GM18508 (cell line): Measurements from ENCODE around the gene ITPK1.

Experiments
- ATAC-seq: cut with Tn5 transposase; IDR thresholded peaks from one replicate; pipeline ENCODE4 v1.9.1; 2021; ENCODE audit warnings: moderate number of reproducible peaks; ENCODE audit not compliant: insufficient read depth, unreplicated experiment

Gene ITPK1

DNA sequence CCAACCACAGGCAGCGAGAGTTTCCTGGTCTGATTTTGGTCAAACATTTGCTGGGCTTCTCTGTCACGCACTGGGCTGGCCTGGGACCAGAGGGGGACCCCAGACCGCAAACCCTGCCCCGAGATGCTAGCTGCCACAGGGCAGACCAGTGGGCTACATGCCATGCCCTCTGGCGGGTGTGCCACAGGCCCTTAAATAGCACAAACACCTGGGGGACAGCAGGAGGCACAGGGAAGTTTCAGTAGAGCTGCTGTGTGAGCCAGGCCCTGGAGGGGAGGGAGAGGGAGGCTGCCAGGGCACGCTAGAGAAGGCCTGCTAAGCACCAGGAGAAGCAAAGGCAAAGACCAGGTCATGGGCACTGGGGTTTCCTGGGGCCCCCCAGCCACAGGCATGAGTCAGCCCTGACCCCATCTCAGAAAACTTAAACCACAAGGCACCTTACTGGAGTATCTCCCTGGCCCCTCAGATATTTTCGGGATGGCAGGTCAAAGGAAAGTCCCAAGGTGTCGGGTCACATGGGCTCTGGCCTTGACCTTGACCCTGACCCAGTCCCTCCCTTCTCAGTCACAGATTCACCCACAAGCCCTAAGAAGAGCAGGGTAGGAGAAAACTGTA, 29.2 kb downstream of the ITPK1 start:
- peak; percentile 57 for ATAC-seq

DNA sequence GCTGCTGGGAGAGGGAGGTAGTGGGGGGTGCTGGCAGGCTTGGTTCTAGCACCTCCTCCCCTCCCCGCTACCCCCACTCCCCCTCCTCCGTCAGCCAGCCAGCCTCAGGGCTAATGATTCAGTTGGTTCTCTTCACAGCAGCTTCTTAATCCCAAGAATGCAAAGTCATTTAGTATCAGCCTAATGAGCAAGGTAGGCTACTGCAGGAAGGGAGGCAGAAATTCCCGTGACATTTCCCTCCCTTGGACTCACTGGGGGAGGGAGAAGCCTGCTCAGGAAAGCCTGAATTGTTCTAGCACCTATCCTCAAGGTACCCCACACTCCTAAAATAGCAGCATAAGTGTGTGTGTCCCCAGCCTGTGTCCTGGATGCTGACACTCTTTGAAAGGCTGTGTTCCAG, 29.8 kb downstream of the ITPK1 start:
- ATAC-seq: no peak

DNA sequence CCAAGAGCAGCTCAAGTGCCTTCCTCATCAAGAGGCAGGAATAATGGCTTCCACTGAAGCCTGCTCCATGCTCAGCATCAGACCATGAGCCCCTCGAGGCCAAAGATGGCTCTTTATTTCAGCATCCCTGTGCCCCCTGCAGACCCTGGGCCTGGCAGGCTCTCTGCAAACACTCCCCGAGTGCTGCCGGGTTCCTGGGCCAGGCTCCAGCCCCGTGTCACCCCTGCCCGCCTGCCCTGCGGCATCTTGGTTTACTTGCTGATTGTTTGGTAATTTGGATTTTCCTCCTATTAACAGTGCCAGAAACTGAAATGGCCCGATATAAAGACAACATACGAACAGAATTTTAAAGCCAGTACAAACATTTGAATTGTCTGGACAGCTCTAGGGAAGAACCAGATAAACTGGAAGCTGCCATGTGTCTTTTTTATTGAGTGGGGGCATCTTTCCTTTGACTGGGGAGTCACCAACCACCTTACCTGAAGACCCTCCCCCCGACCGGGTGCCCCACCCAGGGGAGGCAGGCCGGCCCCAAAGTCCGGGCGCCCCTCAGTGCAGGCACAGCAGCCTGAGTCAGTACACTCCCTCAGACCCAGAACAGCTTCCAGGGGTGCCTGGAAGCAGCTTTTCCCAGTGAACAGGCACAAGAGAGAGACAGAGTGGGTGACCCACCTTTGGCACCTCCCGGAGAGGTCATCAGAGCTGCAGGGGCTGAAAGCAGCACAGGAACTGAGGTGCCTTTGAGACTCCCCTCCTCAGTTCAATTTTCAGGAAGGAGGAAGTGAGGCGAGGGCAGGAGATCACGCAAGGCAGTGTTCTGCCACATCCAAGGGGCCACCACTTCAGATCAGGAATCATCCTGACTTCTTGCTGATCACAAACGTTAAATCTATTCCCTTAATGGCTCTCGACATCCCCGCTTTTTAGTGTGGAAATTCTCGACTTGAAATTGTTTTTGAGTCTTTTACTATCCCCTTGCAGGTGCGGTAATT, 30.6 kb downstream of the ITPK1 start:
- no peak for ATAC-seq

DNA sequence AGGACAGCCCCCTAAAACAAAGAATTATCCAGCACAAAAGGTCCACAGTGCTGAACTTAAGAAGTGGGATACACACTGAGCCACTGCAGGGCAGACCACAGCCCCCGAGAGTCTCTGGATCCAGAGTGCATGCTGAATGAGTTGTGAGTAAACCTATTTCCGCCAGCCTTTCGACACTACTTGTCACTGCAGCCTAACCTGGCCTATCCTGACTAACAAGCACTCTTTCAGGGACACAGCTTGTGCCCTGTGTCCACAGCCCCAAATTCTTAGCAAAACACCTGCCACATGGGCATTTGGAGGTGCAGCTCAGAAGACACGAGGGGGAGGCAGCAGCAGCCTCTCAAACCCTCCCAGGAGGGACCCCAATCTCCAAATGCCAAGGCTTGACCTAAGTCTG, 31.3 kb downstream of the ITPK1 start:
- no peak for ATAC-seq

DNA sequence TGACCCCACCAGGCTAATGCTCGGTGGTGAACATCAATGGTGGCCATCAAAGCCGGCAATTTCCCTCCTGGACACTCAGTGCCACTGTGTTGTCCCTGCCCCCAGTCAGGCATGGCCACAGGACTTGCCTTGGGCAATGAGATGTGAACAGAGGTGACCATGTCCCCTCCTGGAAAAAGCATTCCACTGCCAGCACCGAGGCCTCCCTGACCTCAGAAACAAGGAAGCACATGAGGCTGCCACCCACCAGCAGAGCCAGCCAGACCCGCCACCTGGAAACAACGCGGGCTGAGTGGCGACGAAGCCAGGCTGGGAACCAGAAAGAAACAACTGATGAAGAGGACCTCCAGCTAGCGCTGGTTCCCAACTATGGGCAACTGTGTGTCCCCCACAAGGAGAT, 31.8 kb downstream of the ITPK1 start:
- no peak for ATAC-seq

DNA sequence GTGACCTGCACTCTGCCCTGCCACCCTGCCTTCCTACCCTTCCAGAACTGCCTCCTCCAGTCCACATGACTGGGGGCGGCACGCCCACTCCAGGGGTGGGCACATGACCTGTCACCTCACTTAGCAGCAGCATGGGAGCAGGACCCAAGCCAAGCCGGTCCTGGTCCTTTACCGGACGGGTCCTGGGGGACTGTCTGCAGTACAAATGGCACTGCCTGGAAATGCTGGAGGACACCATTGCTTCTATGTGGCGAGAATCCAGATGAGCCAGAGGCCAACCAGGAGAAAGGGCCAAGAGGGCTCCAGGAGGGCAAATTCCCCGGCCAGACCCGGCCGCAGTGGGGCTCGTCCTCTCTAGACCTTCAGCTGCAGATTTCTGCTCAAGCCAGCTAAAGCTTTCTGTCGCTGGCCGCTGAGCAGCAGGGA, 33.1 kb downstream of the ITPK1 start:
- ATAC-seq: no peak

DNA sequence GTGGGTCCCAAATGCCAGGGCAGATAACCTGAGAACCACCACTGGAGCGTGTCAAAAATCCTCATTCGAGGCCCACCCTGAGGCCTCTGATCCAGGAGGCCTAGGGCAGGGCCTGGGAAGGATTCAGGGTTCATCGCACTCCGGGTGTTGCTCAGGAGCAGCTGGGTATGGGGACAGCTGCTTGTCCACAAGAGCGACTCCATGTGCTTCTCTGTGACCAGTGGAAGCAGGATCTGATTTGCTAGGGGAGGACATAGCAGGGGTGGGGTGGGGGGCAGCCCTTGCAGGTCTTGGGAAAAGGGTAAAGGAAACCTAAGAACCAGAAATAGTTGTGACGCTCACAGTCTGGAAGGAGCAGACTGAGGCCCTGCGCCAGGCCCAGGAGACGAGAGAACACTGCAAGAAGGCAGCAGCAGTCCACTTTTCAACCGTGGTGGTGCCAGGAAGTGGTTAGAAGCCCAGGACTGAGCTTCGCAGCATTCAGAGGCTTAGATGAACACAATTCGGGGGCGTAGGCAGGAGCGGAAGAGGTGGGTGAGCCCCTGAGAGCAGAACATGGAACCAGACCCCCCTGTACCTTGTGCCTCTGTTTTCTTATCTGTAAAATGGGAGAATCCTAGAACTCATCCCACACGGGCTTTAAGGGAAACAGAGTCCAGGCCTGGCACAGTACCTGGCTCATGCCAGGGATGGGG, 33.7 kb downstream of the ITPK1 start:
- no peak for ATAC-seq

DNA sequence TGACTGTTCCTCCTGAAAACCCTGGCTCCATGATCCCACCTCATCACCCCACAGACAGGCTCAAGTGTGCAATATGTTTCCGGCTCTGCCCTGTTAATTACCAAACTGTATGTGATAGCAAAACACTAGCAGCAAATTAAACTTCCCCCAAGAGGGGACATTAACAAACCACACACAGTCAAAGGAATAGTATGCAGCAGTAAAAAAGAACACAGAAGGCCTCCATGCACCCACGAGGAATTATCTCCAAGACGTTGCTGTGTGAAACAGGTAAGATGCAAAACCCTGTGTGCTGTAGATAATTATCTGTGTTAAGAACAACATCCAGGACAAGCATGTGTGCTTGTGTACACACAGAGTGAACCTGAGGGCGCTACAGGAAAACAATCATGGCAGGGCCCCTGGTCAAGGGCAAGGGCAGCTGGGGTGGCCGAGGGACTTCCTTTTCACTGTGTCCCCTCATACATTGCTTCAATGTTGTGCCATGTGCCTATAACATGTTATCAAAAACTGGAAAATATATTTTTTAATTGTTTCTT, 35.8 kb downstream of the ITPK1 start:
- no peak for ATAC-seq

DNA sequence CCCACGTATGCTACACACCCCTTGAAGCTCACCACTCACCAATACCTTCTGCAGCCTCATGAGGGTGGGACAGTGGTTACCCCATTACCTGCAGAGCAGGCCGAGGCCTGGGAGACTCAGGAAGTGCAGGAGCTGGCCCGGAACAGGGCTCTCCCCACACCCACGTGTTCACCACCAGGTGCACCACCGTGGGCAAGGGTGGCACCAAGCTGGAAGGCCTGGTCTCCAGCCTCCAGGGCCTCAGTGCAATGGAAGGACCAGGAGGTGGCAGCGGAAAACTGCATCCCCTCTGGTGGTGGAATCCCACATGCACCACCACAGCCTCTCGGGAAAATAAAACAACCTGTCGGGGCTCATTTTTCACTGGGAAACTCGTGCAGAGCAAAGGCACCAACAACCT, 36.4 kb downstream of the ITPK1 start:
- ATAC-seq: no peak

DNA sequence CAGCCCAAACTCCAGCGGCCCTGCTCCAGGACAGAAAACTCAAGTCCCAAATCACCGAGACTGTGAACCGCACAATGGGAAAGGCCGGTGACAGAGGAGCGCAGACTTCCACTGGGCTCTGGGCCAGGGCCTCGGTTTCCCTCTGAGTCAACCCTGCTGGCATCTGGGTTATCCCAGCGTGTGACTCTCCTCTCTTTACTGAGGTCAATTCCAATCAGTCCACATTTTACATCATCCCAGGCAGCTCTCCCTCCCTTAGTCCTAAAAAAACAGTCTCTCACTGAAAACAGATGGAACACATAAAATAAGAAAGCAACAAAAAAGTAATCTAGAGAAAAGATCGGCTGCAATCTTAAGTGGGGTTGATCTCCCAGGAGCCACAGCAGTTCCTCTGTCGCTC, 36.9 kb downstream of the ITPK1 start:
- ATAC-seq: no peak

DNA sequence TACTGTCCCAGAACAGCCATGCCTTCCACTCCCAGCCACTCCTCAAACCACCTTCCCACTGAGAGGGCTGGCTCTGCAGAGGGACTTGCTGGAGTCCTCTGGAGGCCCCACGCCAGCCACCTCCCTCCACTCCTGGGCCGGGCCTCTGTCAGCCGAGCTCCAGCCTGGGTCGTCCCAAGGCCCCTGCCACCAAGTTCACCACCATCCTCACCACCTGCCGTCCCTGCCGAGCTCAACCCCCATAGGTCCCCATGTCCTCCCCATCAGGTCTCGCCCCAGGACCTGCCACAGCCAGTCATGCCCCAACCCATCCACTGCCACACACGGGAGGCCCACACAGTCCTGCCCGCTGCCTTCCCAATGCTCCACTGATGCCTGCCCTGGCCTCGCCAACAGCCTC, 39.0 kb downstream of the ITPK1 start:
- ATAC-seq: no peak

DNA sequence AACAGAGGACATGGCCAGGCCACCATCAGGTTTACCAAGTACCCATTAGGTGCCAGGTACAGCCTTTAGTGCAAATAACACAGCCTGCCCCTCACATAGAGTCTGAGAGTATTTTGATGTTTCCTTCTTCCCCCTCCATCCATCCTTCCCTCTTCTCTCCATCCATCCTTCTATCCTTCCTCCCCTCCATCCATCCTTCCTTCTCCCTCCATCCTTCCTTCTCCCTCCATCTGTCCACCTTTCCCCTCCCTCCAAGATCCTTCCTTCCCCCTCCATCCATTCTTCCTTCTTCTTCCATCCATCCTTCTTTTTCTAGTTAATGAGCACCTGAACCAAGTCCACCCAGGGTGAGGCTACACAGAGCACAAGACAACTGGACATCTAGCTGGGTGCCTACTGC, 39.8 kb downstream of the ITPK1 start:
- no peak for ATAC-seq

DNA sequence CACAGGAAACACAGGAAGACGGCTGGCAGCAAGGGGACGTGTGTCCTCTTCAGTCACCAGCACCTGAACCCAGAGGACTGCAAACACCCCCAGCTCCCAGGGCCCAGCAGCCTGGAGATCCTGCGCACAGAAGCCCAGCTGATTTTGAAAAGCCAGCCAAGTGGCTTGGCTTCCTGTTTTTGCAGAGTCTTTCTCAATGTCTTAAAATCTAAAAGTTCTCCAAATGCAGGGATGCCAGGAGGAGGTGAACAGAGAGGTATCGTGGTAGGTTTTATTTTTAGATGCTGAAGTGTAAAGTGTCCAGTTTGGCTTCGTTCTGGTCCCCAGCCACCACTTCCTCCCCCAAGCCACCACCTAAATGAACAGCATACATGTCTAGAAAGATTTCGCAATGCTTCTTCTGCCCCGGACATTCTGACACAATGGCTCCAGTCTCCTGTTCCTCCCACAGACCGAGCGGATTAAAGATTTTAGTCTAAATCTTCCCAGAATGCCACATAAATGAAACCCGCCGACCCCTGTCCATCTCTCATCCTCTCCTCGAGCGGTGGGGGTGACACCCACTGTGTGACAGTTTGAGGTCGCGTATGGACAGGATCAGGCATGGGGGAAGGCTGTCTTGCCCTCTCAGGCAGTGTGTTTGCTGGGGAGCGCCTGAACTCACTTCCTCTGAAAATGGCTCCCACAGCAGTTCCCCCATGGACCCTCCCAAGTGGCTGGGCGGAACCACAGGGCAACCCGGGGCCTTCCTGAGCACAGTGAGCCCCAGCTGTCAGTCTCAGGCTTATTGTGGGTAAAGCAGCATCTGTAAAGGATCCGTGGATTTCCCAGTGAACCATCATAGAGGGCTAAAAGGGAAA, 41.6 kb downstream of the ITPK1 start:
- ATAC-seq: no peak

DNA sequence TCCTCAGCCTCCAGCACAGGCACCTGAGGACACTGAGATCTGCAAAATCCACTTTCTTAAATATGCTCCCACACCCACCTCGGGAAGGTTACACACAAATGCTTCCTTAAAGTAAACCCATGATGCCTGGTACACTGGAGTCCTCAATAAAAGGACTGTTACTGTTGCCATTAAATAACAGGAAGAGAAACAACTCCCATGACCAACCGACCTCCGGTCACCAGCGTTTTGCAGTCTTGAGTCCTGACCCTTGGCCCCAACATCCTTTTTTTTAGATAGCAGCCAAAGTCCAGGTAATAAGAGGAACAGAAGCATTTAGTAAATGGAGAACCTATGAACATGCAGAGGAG, 42.4 kb downstream of the ITPK1 start:
- ATAC-seq: no peak

DNA sequence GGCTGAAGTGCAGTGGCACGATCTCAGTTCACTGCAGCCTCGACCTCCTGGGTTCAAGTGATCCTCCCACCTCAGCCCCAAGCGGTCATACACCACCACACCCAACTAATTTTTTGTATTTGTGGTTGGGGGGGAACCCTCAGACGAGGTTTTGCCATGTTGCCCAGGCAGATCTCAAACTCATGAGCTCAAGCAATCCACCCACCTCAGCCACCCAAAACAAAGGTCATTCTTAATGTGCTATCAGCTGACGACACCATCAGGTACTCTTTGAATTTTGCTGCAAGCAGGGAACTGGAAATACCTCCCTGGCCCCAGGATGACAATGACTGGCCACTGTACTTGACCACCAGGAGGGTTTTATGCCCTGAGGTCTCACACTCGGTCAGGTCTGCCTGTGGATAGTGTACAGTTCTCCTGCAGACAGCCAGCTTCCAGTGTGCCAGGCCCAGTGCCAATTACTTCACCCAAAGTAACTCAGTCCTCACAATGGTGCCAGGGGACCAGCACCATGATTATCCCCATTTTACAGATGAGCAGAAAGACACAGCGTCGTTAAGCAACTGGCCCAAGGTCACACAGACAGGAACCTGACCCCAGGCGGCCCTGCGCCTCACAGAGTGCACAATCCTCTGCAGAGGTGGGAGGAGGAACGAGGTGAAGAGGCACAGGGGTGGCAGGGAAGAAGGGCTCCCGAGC, 42.9 kb downstream of the ITPK1 start:
- no peak for ATAC-seq

DNA sequence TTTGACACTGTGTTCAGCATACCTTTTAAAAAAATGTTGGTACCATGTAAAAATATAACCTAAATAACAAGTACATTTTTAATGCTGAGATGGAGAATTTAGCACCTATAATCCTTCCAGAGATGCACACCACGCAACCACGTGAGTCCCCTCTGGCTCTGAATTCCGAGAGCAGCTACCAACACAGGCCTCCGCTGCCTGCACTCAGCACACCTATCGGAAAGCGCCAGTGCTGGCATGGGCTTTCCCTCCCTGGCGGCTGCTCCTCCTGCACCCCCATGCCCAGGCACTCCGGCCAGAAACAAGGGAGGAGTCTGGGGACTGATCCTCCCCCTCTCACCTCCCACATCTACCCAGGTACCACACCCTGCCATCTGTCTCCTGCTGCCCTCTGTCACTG, 47.0 kb downstream of the ITPK1 start:
- no peak for ATAC-seq

DNA sequence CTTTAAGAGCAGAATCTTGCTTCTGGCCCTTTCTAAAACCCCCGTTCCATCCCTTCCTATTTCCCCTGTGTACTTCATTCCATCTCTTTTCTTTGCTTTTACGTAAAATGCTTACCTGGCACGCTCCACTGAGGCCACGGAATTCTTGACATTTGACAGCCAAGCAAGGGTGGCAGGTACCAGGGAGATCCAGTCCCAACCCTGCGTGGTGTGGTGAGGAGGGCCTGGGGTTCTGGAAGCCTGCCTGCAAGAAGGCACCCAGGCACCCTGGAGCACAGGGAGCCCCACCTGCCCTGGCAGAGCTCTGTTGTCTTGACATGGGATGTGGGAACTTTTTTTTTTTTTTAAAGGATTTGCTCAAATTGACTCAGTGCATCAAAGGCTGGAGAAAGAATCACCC, 48.6 kb downstream of the ITPK1 start:
- no peak for ATAC-seq

DNA sequence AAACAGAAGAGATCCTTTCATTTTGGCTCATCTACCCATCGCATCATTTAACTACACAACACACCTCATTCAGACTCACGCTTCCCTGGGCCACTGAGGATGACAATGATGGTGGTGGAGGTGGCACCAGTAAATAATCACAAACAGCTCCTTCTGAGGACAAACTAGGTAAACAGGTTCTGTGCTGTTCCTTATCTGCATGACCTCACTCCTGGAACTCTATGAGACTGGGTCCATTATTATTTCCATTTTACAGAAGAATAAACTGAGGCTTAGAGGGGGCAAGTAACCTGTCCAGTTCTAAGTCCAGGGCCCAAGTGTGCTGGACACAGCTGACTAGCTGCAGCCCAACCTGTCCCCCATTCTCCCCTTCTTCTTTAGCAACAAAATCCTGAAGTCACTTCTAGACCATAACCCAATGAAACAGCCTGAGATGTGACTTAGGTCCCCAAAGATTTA, 50.4 kb downstream of the ITPK1 start:
- no peak for ATAC-seq
